B cell (primary cell): Measurements from ENCODE around the gene VANGL2. TPM values are rescaled to one million over a fixed set of nuclear protein-coding genes. Genes with fewer than 3 reads are reported as not detected.

ENCODE experiments used
- ATAC-seq: fragments of 200-7000 bp; cut with Tn5 transposase; one replicate; pipeline ENCODE4 v1.10.0; 2021; ENCODE audit warnings: low read depth, mild to moderate bottlenecking, moderate number of reproducible peaks, moderate library complexity
- CTCF ChIA-PET: fragments of 350-600 bp; sonication (Branson Sonifier 250); formaldehyde crosslinking; loops from one replicate; lab custom pipeline; 2021; ENCODE audit warnings: antibody characterized with exemption, inconsistent platforms; lab: Charles Lee
- POLR2A ChIA-PET: fragments of 350-600 bp; sonication (Branson Sonifier 250); formaldehyde crosslinking; loops from one replicate; lab custom pipeline; 2021; ENCODE audit warnings: antibody characterized with exemption; lab: Charles Lee
- DNase-seq: peaks from one replicate; pipeline ENCODE4 v3.0.0; 2013
- H2AFZ ChIP-seq: 2 replicates; pipeline ENCODE4 v1.6.1; 2012; ENCODE audit warnings: mild to moderate bottlenecking, low read depth, low read length; ENCODE audit not compliant: insufficient read depth, poor library complexity, severe bottlenecking
- H3K27ac ChIP-seq, 2 donors: 1 replicate in 1 of 2; 2 replicates in 1 of 2; pipeline ENCODE4 v1.5.1; 2012 to 2013; ENCODE audit warnings: low read length in 2 of 2, mild to moderate bottlenecking in 2 of 2, moderate library complexity in 1 of 2
- H3K27me3 ChIP-seq, 4 experiments: fragments of 200-600 bp in 1 of 4; sonication (generic) in 1 of 4; replicated peaks in 1 of 4; 1 replicate in 2 of 4; 2 replicates in 2 of 4; pipeline versions ENCODE4 v1.6.1 to v1.7.0; 2013 to 2016; ENCODE audit warnings: low read length in 3 of 4, mild to moderate bottlenecking in 2 of 4, mixed read lengths in 1 of 4, moderate library complexity in 1 of 4; ENCODE audit not compliant: insufficient read depth in 4 of 4, control insufficient read depth in 3 of 4; ENCODE audit errors: control extremely low read depth in 1 of 4
- H3K36me3 ChIP-seq, 2 experiments: replicated peaks in 1 of 2; 1 replicate in 1 of 2; 2 replicates in 1 of 2; pipeline versions ENCODE4 v1.6.1 to v1.7.1; 2013; ENCODE audit warnings: low read length in 1 of 2; ENCODE audit not compliant: insufficient read depth in 2 of 2, control insufficient read depth in 1 of 2; ENCODE audit errors: control extremely low read depth in 1 of 2, extremely low read depth in 1 of 2
- H3K4me1 ChIP-seq, 2 donors: fragments of 200-600 bp in 1 of 2; sonication (generic) in 1 of 2; 1 replicate in 1 of 2; 2 replicates in 1 of 2; pipeline versions ENCODE4 v1.5.1 to v1.6.1; 2013 to 2017; ENCODE audit warnings: low read length in 2 of 2; ENCODE audit not compliant: control insufficient read depth in 2 of 2, insufficient read depth in 2 of 2
- H3K4me2 ChIP-seq: replicated peaks from 2 replicates; pipeline ENCODE3; 2012; ENCODE audit warnings: mild to moderate bottlenecking, low read depth, low read length; ENCODE audit not compliant: poor library complexity, severe bottlenecking
- H3K4me3 ChIP-seq, 5 experiments: fragments of 200-600 bp in 1 of 5; sonication (generic) in 1 of 5; 1 replicate in 3 of 5; 2 replicates in 2 of 5; pipeline versions ENCODE4 v1.5.1 to v1.7.0; 2011 to 2016; ENCODE audit warnings: low read length in 4 of 5, mild to moderate bottlenecking in 4 of 5, low read depth in 2 of 5, control low read depth in 1 of 5, moderate library complexity in 1 of 5; ENCODE audit not compliant: insufficient read depth in 1 of 5; ENCODE audit errors: control extremely low read depth in 1 of 5, extremely low read depth in 1 of 5
- H3K79me2 ChIP-seq: fragments of 200-600 bp; sonication (generic); one replicate; pipeline ENCODE4 v1.6.0; 2016; ENCODE audit warnings: low read length; ENCODE audit not compliant: control insufficient read depth, insufficient read depth
- H3K9ac ChIP-seq: fragments of 200-600 bp; sonication (generic); 2 replicates; pipeline ENCODE4 v1.6.1; 2017; ENCODE audit warnings: mild to moderate bottlenecking, low read length, moderate library complexity
- H3K9me3 ChIP-seq, 3 donors: one replicate each; pipeline versions ENCODE4 v1.6.1 to v1.7.1; 2013; ENCODE audit warnings: low read length in 2 of 3; ENCODE audit not compliant: control insufficient read depth in 2 of 3, insufficient read depth in 1 of 3; ENCODE audit errors: control extremely low read depth in 1 of 3
- H4K20me1 ChIP-seq: 2 replicates; pipeline ENCODE4 v1.6.0; 2012; ENCODE audit warnings: mild to moderate bottlenecking, low read length; ENCODE audit not compliant: insufficient read depth, control insufficient read depth, poor library complexity, severe bottlenecking
- H3K27ac Mint-ChIP-seq: one replicate; pipeline ENCODE4 v1.8.0; 2021; ENCODE audit warnings: mixed read lengths
- H3K27me3 Mint-ChIP-seq: one replicate; pipeline ENCODE4 v1.8.0; 2021; ENCODE audit warnings: mixed read lengths
- H3K4me1 Mint-ChIP-seq: one replicate; pipeline ENCODE4 v1.8.0; 2021; ENCODE audit warnings: mixed read lengths
- H3K4me3 Mint-ChIP-seq: one replicate; pipeline ENCODE4 v1.8.0; 2021; ENCODE audit warnings: mixed read lengths
- H3K9me3 Mint-ChIP-seq: one replicate; pipeline ENCODE4 v1.8.0; 2022; ENCODE audit warnings: mixed read lengths; ENCODE audit not compliant: insufficient read depth
- EZH2 ChIP-seq: IDR thresholded peaks from 2 replicates; pipeline ENCODE4 v1.6.1; 2012; ENCODE audit warnings: borderline replicate concordance, low read depth, mild to moderate bottlenecking, moderate library complexity, low read length; ENCODE audit not compliant: insufficient read depth, poor library complexity, severe bottlenecking
- WGBS: methylation state at CpG from one replicate; pipeline ENCODE4 v1.1.5; 2013; ENCODE audit warnings: missing lambda C conversion rate; ENCODE audit not compliant: insufficient coverage; 5-methylcytosine and 5-hydroxymethylcytosine counted together
- intact Hi-C: fragments of 100-400 bp; cut with micrococcal nuclease; formaldehyde crosslinking; loops from one replicate; pipeline ENCODE4 v1.10.0; 2022
- polyA plus RNA-seq: library from polyadenylated mRNA; depleted of rRNA; stranded (reverse); fragments of >200 nt; gene quantifications from 2 replicates; pipeline ENCODE4 v1.2.3, GENCODE V29; 2012
- total RNA-seq, 2 donors: library from RNA; stranded (reverse); fragments of 120-200 nt in 1 of 2; gene quantifications; 1 replicate in 1 of 2; 2 replicates in 1 of 2; pipeline versions ENCODE4 v1.2.3 to v1.2.4, GENCODE V29; 2013 to 2022
- TF ChIP-seq, protein P1 (sequence below): fragments of 200-600 bp; IDR thresholded peaks from one replicate; pipeline ENCODE4 v1.8.0; 2022; ENCODE audit warnings: antibody characterized with exemption, mild to moderate bottlenecking

VANGL2 gene
- total and polyA plus RNA-seq, 2 donors (not counting 1 experiment from before 2014, with no cell fraction given) = 0.48 to 14.4 TPM

GRCh38 chr1:160451119-160451858 is 50.9 kb downstream of the VANGL2 start:
- DNase-seq (no peak), ATAC-seq (peak; percentile 50)
- Histone ChIP-seq H4K20me1 (no peaks in the 10 kb centered on the region), H3K27me3 (no peaks in the 10 kb centered on the region), H3K79me2 (no peaks in the 10 kb centered on the region), H2AFZ (peak overlapping the region; percentile 36), H3K27ac (peak overlapping the region; percentile 8 to 12), H3K4me2 (peak overlapping the region; percentile 41), H3K4me3 (peak overlapping the region in 1 of 5 experiments; percentile 6), H3K9ac (peak overlapping the region; percentile 9), H3K36me3 (no peaks in the 10 kb centered on the region), H3K9me3 (peaks cover 0 to 1% (median 0%) of the 10 kb centered on the region in 3 donors), H3K4me1 (peaks cover 44 to 49% of the 10 kb centered on the region in 2 donors)
- H3K4me3 Mint-ChIP-seq = peak overlapping the region; percentile 62
- TF ChIP-seq, protein P1, sequence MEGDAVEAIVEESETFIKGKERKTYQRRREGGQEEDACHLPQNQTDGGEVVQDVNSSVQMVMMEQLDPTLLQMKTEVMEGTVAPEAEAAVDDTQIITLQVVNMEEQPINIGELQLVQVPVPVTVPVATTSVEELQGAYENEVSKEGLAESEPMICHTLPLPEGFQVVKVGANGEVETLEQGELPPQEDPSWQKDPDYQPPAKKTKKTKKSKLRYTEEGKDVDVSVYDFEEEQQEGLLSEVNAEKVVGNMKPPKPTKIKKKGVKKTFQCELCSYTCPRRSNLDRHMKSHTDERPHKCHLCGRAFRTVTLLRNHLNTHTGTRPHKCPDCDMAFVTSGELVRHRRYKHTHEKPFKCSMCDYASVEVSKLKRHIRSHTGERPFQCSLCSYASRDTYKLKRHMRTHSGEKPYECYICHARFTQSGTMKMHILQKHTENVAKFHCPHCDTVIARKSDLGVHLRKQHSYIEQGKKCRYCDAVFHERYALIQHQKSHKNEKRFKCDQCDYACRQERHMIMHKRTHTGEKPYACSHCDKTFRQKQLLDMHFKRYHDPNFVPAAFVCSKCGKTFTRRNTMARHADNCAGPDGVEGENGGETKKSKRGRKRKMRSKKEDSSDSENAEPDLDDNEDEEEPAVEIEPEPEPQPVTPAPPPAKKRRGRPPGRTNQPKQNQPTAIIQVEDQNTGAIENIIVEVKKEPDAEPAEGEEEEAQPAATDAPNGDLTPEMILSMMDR = no peak
- no peak for TF ChIP-seq EZH2
- ChIA-PET POLR2A (interaction anchor here (0.9 to 1.9 kb wide), 6 partner anchors 9 to 90 kb away, joined by 3 to 6 read pairs (median 4); no protein-coding TSS in a partner anchor), CTCF (interaction anchor here (0.9 to 2.0 kb wide), 8 partner anchors 9 to 157 kb away, joined by 3 to 7 read pairs (median 4); no protein-coding TSS in a partner anchor)
- H3K9me3 Mint-ChIP-seq = peaks cover 2% of the 10 kb centered on the region
- H3K27ac Mint-ChIP-seq = peak overlapping the region; percentile 81
- intact Hi-C loops = no loop called here
- no peaks in the 10 kb centered on the region for H3K27me3 Mint-ChIP-seq
- H3K4me1 Mint-ChIP-seq = peaks cover 63% of the 10 kb centered on the region
- WGBS = no CpG with 5 or more reads among the region's 7 CpGs

- Histone ChIP-seq H3K9me3 (peaks cover 0 to 1% (median 0%) of the 10 kb centered on the region in 3 donors), H4K20me1 (no peaks in the 10 kb centered on the region), H3K4me1 (peaks cover 38 to 43% of the 10 kb centered on the region in 2 donors), H3K27ac (peak overlapping the region in 1 of 2 donors; percentile 12), H3K27me3 (no peaks in the 10 kb centered on the region), H3K9ac (peak overlapping the region; percentile 9), H3K4me2 (peak overlapping the region; percentile 41), H2AFZ (peak overlapping the region; percentile 36), H3K4me3 (peak overlapping the region in 1 of 5 experiments; percentile 6), H3K79me2 (no peaks in the 10 kb centered on the region), H3K36me3 (no peaks in the 10 kb centered on the region)
- ATAC-seq (peak; percentile 23), DNase-seq (no peak)
- ChIA-PET POLR2A (interaction anchor here (0.9 to 1.9 kb wide), 6 partner anchors 9 to 89 kb away, joined by 3 to 6 read pairs (median 4); no protein-coding TSS in a partner anchor), CTCF (interaction anchor here (0.9 to 2.0 kb wide), 8 partner anchors 9 to 157 kb away, joined by 3 to 7 read pairs (median 4); no protein-coding TSS in a partner anchor)
- Mint-ChIP-seq H3K27me3 (no peaks in the 10 kb centered on the region), H3K9me3 (peaks cover 2% of the 10 kb centered on the region), H3K27ac (peak overlapping the region; percentile 81), H3K4me3 (peak overlapping the region; percentile 62), H3K4me1 (peaks cover 62% of the 10 kb centered on the region)
- intact Hi-C loops = no loop called here
- TF ChIP-seq EZH2 = no peak
- TF ChIP-seq, protein P1 = no peak
- no CpG with 5 or more reads among the region's 1 CpG for WGBS
These were observed 51.5 kb downstream of the VANGL2 start for GRCh38 chr1:160451859-160452232.
